ENCODE data around the gene SPIRE1. TPM values are rescaled to one million over a fixed set of nuclear protein-coding genes. Genes with fewer than 3 reads are reported as not detected.

The SPIRE1 gene
- total and polyA plus RNA-seq, 5 donors from 2014 or later: 0.13 to 2.7 (median 0.55) TPM; not detected in 1

DNA sequence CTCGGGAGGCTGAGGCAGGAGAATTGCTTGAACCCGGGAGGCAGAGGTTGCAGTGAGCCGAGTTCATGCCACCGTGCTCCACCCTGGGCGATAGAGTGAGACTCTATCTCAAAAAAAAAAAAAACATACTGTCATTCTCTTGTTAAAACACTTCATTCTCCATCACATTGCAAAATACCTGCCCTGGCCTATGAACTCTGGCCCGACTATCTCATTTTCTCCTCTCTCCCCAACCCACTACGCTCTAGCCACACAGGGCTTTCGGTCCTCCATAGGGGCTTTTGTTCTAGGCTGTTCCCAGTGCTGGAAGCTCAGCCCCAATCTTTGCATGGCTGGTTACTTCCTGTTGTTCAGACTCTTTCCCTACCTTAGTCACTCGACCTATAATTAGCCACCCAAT, 34.3 kb upstream of the SPIRE1 start:
- Histone ChIP-seq H3K9me3 (ENCODE audit: control insufficient read depth in 2 of 2, low read length in 2 of 2) (no peaks in the 10 kb centered on the region), H3K27ac (ENCODE audit: insufficient read depth, low read length, poor library complexity, severe bottlenecking) (no peak overlapping the region), H3K4me3 (ENCODE audit: low read depth, low read length) (no peak overlapping the region), H3K27me3 (ENCODE audit: control insufficient read depth, insufficient read depth, low read length) (no peaks in the 10 kb centered on the region), H3K4me1 (ENCODE audit: control insufficient read depth, insufficient read depth, low read length, poor library complexity, severe bottlenecking) (no peaks in the 10 kb centered on the region), H3K36me3 (ENCODE audit: control insufficient read depth, insufficient read depth, low read length) (peaks cover 14% of the 10 kb centered on the region)
- Mint-ChIP-seq H3K36me3 (peaks cover 19% of the 10 kb centered on the region), H3K4me3 (peak overlapping the region in 1 of 4 donors; percentile 78), H3K9me3 (peaks cover 0 to 3% (median 0%) of the 10 kb centered on the region in 7 donors), H3K27ac (peak overlapping the region; percentile 31 to 92 (median 39)), H3K27me3 (no peaks in the 10 kb centered on the region), H3K4me1 (peaks cover 5 to 20% (median 16%) of the 10 kb centered on the region in 4 donors)
- no peak for DNase-seq
- ATAC-seq (ENCODE audit: low read depth in 2 of 2): no peak

GRCh38 chr18:12689256-12689850, 31.4 kb upstream of the SPIRE1 start:
- H3K4me3 ChIP-seq (ENCODE audit: low read depth, low read length): no peak overlapping the region
- peaks cover 12% of the 10 kb centered on the region for H3K36me3 ChIP-seq (ENCODE audit: control insufficient read depth, insufficient read depth, low read length)
- peak overlapping the region in 1 of 4 donors; percentile 31 for H3K4me3 Mint-ChIP-seq
- H3K27ac ChIP-seq (ENCODE audit: insufficient read depth, low read length, poor library complexity, severe bottlenecking): no peak overlapping the region
- H3K4me1 Mint-ChIP-seq: peaks cover 5 to 20% (median 13%) of the 10 kb centered on the region in 4 donors
- peaks cover 22% of the 10 kb centered on the region for H3K36me3 Mint-ChIP-seq
- H3K27me3 ChIP-seq (ENCODE audit: control insufficient read depth, insufficient read depth, low read length): no peaks in the 10 kb centered on the region
- H3K27me3 Mint-ChIP-seq: no peaks in the 10 kb centered on the region
- H3K4me1 ChIP-seq (ENCODE audit: control insufficient read depth, insufficient read depth, low read length, poor library complexity, severe bottlenecking): no peaks in the 10 kb centered on the region
- H3K9me3 Mint-ChIP-seq: peaks cover 0 to 3% (median 0%) of the 10 kb centered on the region in 7 donors
- no peak for ATAC-seq (ENCODE audit: low read depth in 2 of 2)
- no peaks in the 10 kb centered on the region for H3K9me3 ChIP-seq (ENCODE audit: control insufficient read depth in 2 of 2, low read length in 2 of 2)
- no peak for DNase-seq
- peak overlapping the region in 1 of 3 donors; percentile 56 for H3K27ac Mint-ChIP-seq

DNA sequence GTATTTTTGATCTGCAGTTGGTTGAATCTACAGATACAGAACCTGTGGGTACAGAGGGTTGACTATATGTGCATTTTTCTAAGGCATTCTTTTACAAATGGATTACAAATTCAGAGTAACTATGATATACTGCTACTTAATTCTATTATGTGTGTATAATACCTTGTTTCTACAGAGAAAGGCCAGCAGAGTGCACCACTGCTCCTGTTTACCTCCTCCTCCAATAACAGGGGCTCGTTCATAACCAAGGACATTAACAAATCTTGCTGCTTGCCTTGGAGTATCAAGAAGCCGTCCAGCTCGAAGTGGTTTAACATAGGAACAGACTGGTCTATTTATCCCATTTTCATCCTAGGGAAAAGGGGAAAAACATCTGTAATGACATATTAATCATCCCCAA, 28.2 kb upstream of the SPIRE1 start:
- Histone ChIP-seq H3K36me3 (ENCODE audit: control insufficient read depth, insufficient read depth, low read length) (peaks cover 12% of the 10 kb centered on the region), H3K4me3 (ENCODE audit: low read depth, low read length) (no peak overlapping the region), H3K27ac (ENCODE audit: insufficient read depth, low read length, poor library complexity, severe bottlenecking) (no peak overlapping the region), H3K27me3 (ENCODE audit: control insufficient read depth, insufficient read depth, low read length) (no peaks in the 10 kb centered on the region), H3K4me1 (ENCODE audit: control insufficient read depth, insufficient read depth, low read length, poor library complexity, severe bottlenecking) (no peaks in the 10 kb centered on the region), H3K9me3 (ENCODE audit: control insufficient read depth in 2 of 2, low read length in 2 of 2) (no peaks in the 10 kb centered on the region)
- Mint-ChIP-seq H3K4me3 (no peak overlapping the region), H3K27ac (no peak overlapping the region), H3K36me3 (peaks cover 12% of the 10 kb centered on the region), H3K27me3 (no peaks in the 10 kb centered on the region), H3K9me3 (no peaks in the 10 kb centered on the region), H3K4me1 (peaks cover 0 to 5% (median 2%) of the 10 kb centered on the region in 4 donors)
- peak in 1 of 3 donors; percentile 30 for DNase-seq
- no peak for ATAC-seq (ENCODE audit: low read depth in 2 of 2)

GRCh38 chr18:12679183-12679786, 21.4 kb upstream of the SPIRE1 start:
- Mint-ChIP-seq H3K9me3 (no peaks in the 10 kb centered on the region), H3K4me1 (peaks cover 0 to 10% (median 9%) of the 10 kb centered on the region in 4 donors), H3K27ac (peak overlapping the region in 1 of 3 donors; percentile 56), H3K4me3 (no peak overlapping the region), H3K36me3 (peaks cover 18% of the 10 kb centered on the region), H3K27me3 (no peaks in the 10 kb centered on the region)
- no peak for DNase-seq
- Histone ChIP-seq H3K36me3 (ENCODE audit: control insufficient read depth, insufficient read depth, low read length) (peaks cover 36% of the 10 kb centered on the region), H3K27ac (ENCODE audit: insufficient read depth, low read length, poor library complexity, severe bottlenecking) (no peak overlapping the region), H3K9me3 (ENCODE audit: control insufficient read depth in 2 of 2, low read length in 2 of 2) (no peaks in the 10 kb centered on the region), H3K4me3 (ENCODE audit: low read depth, low read length) (no peak overlapping the region), H3K4me1 (ENCODE audit: control insufficient read depth, insufficient read depth, low read length, poor library complexity, severe bottlenecking) (no peaks in the 10 kb centered on the region), H3K27me3 (ENCODE audit: control insufficient read depth, insufficient read depth, low read length) (no peaks in the 10 kb centered on the region)
- ATAC-seq (ENCODE audit: low read depth in 2 of 2): no peak

DNA sequence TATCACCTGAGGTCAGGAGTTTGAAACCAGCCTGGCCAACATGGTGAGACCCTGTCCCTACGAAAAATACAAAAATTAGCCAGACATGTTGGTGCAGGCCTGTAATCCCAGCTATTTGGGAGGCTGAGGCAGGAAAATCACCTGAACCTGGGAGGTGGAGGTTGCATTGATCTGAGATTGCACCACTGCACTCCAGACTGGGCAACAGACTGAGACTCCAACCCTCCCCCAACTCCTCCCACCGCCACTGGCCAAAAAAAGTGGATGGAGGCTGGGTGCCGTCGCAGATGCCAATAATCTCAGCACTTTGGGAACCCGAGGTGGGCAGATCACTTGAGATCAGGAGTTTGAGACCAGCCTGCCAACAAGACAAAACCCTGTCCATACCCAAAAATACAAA, 10.1 kb upstream of the SPIRE1 start:
- H3K4me3 ChIP-seq (ENCODE audit: low read depth, low read length): no peak overlapping the region
- DNase-seq (no peak), ATAC-seq (ENCODE audit: low read depth in 2 of 2) (no peak)
- peaks cover 7% of the 10 kb centered on the region for H3K36me3 ChIP-seq (ENCODE audit: control insufficient read depth, insufficient read depth, low read length)
- H3K27ac ChIP-seq (ENCODE audit: insufficient read depth, low read length, poor library complexity, severe bottlenecking): no peak overlapping the region
- no peak overlapping the region for H3K4me3 Mint-ChIP-seq
- no peak overlapping the region for H3K27ac Mint-ChIP-seq
- no peaks in the 10 kb centered on the region for H3K27me3 Mint-ChIP-seq
- no peaks in the 10 kb centered on the region for H3K4me1 ChIP-seq (ENCODE audit: control insufficient read depth, insufficient read depth, low read length, poor library complexity, severe bottlenecking)
- peaks cover 0 to 1% (median 0%) of the 10 kb centered on the region in 7 donors for H3K9me3 Mint-ChIP-seq
- H3K9me3 ChIP-seq (ENCODE audit: control insufficient read depth in 2 of 2, low read length in 2 of 2): no peaks in the 10 kb centered on the region
- H3K36me3 Mint-ChIP-seq: peaks cover 8% of the 10 kb centered on the region
- H3K27me3 ChIP-seq (ENCODE audit: control insufficient read depth, insufficient read depth, low read length): no peaks in the 10 kb centered on the region
- H3K4me1 Mint-ChIP-seq: no peaks in the 10 kb centered on the region

- Histone ChIP-seq H3K27me3 (ENCODE audit: control insufficient read depth, insufficient read depth, low read length) (peaks cover 8% of the 10 kb centered on the region), H3K27ac (ENCODE audit: insufficient read depth, low read length, poor library complexity, severe bottlenecking) (no peak overlapping the region), H3K9me3 (ENCODE audit: control insufficient read depth in 2 of 2, low read length in 2 of 2) (no peaks in the 10 kb centered on the region), H3K36me3 (ENCODE audit: control insufficient read depth, insufficient read depth, low read length) (no peaks in the 10 kb centered on the region), H3K4me3 (ENCODE audit: low read depth, low read length) (no peak overlapping the region), H3K4me1 (ENCODE audit: control insufficient read depth, insufficient read depth, low read length, poor library complexity, severe bottlenecking) (peaks cover 9% of the 10 kb centered on the region)
- peak in 2 of 3 donors; percentile 46 to 63 for DNase-seq
- no peak overlapping the region for H3K27ac Mint-ChIP-seq
- H3K27me3 Mint-ChIP-seq: peaks cover 25% of the 10 kb centered on the region
- ATAC-seq (ENCODE audit: low read depth in 2 of 2): peak in 1 of 2 donors; percentile 35
- peak overlapping the region; percentile 11 to 88 (median 63) for H3K4me3 Mint-ChIP-seq
- H3K9me3 Mint-ChIP-seq: no peaks in the 10 kb centered on the region
- no peaks in the 10 kb centered on the region for H3K36me3 Mint-ChIP-seq
- peaks cover 5 to 16% (median 9%) of the 10 kb centered on the region in 4 donors for H3K4me1 Mint-ChIP-seq
Observed at GRCh38 chr18:12659904-12660605, 2.1 kb upstream of the SPIRE1 start.

GRCh38 chr18:12658426-12659138, 675 bp upstream of the SPIRE1 start:
- ATAC-seq (ENCODE audit: low read depth in 2 of 2) (peak in 1 of 2 donors; percentile 10), DNase-seq (peak in 1 of 3 donors; percentile 23)
- Mint-ChIP-seq H3K27me3 (peaks cover 35% of the 10 kb centered on the region), H3K4me3 (peak overlapping the region; percentile 75 to 94 (median 90)), H3K4me1 (peaks cover 5 to 16% (median 9%) of the 10 kb centered on the region in 4 donors), H3K27ac (peak overlapping the region; percentile 44 to 95 (median 60)), H3K9me3 (no peaks in the 10 kb centered on the region), H3K36me3 (no peaks in the 10 kb centered on the region)
- no peak overlapping the region for H3K4me3 ChIP-seq (ENCODE audit: low read depth, low read length)
- H3K36me3 ChIP-seq (ENCODE audit: control insufficient read depth, insufficient read depth, low read length): no peaks in the 10 kb centered on the region
- H3K27me3 ChIP-seq (ENCODE audit: control insufficient read depth, insufficient read depth, low read length): peaks cover 8% of the 10 kb centered on the region
- peaks cover 9% of the 10 kb centered on the region for H3K4me1 ChIP-seq (ENCODE audit: control insufficient read depth, insufficient read depth, low read length, poor library complexity, severe bottlenecking)
- H3K9me3 ChIP-seq (ENCODE audit: control insufficient read depth in 2 of 2, low read length in 2 of 2): no peaks in the 10 kb centered on the region
- H3K27ac ChIP-seq (ENCODE audit: insufficient read depth, low read length, poor library complexity, severe bottlenecking): no peak overlapping the region
